Measurements from ENCODE around the gene HBEGF.

HBEGF gene

GRCh38 chr5:140361901-140362300, 15.5 kb upstream of the HBEGF start:
- Histone ChIP-seq H3K9ac (ENCODE audit: low read length) (no peak overlapping the region), H3F3A (ENCODE audit: insufficient read depth, low read length) (no peaks in the 10 kb centered on the region), H3K4me3 (ENCODE audit: low read length) (no peak overlapping the region), H2AFZ (ENCODE audit: low read length) (no peak overlapping the region), H3K4me1 (ENCODE audit: low read length) (peaks cover 10% of the 10 kb centered on the region), H3K9me3 (replicated peaks; ENCODE audit: insufficient read depth, low read length) (no peaks in the 10 kb centered on the region), H3K36me3 (replicated peaks; ENCODE audit: insufficient read depth, low read length) (no peaks in the 10 kb centered on the region), H3K4me2 (ENCODE audit: low read depth, low read length) (no peak overlapping the region), H3K27ac (ENCODE audit: low read length) (no peak overlapping the region), H4K20me1 (ENCODE audit: insufficient read depth, low read length) (no peaks in the 10 kb centered on the region), H3K79me2 (ENCODE audit: low read length) (no peaks in the 10 kb centered on the region), H3K9me2 (replicated peaks; ENCODE audit: insufficient read depth, low read length) (no peaks in the 10 kb centered on the region), H3K27me3 (replicated peaks; ENCODE audit: insufficient read depth, low read length) (no peaks in the 10 kb centered on the region)
- TF ChIP-seq CTCF (IDR thresholded peaks at IDR 0.05; ENCODE audit: low read length), result no peak
- TF ChIP-seq EZH2 (optimal IDR thresholded peaks at IDR 0.05; ENCODE audit: low read depth, low read length), result no peak
- TF ChIP-seq EZH2phosphoT487 (IDR thresholded peaks at IDR 0.05; ENCODE audit: low read length), result no peak
- DNase-seq, result no peak

- H4K20me1 ChIP-seq (ENCODE audit: insufficient read depth, low read length), result no peaks in the 10 kb centered on the region
- H2AFZ ChIP-seq (ENCODE audit: low read length), result no peak overlapping the region
- no peaks in the 10 kb centered on the region for H3F3A ChIP-seq (ENCODE audit: insufficient read depth, low read length)
- TF ChIP-seq EZH2 (optimal IDR thresholded peaks at IDR 0.05; ENCODE audit: low read depth, low read length), result no peak
- no peak for TF ChIP-seq CTCF (IDR thresholded peaks at IDR 0.05; ENCODE audit: low read length)
- no peak for TF ChIP-seq EZH2phosphoT487 (IDR thresholded peaks at IDR 0.05; ENCODE audit: low read length)
- H3K9me2 ChIP-seq (replicated peaks; ENCODE audit: insufficient read depth, low read length), result no peaks in the 10 kb centered on the region
- no peak overlapping the region for H3K4me2 ChIP-seq (ENCODE audit: low read depth, low read length)
- no peaks in the 10 kb centered on the region for H3K79me2 ChIP-seq (ENCODE audit: low read length)
- H3K4me3 ChIP-seq (ENCODE audit: low read length), result no peak overlapping the region
- no peak overlapping the region for H3K9ac ChIP-seq (ENCODE audit: low read length)
- H3K4me1 ChIP-seq (ENCODE audit: low read length), result peaks cover 13% of the 10 kb centered on the region
- no peak for DNase-seq
- H3K27me3 ChIP-seq (replicated peaks; ENCODE audit: insufficient read depth, low read length), result no peaks in the 10 kb centered on the region
- H3K27ac ChIP-seq (ENCODE audit: low read length), result no peak overlapping the region
- no peaks in the 10 kb centered on the region for H3K36me3 ChIP-seq (replicated peaks; ENCODE audit: insufficient read depth, low read length)
- no peaks in the 10 kb centered on the region for H3K9me3 ChIP-seq (replicated peaks; ENCODE audit: insufficient read depth, low read length)
These were observed 14.5 kb upstream of the HBEGF start for GRCh38 chr5:140360681-140361479.

GRCh38 chr5:140360101-140360500, 13.7 kb upstream of the HBEGF start, which contains the start of gene SLC4A9:
TSS of gene SLC4A9 (plus strand) at chr5:140360194. CDS start at chr5:140360237, 43 bp downstream.
- no peaks in the 10 kb centered on the region for H3K9me2 ChIP-seq (replicated peaks; ENCODE audit: insufficient read depth, low read length)
- no peak within 1 kb of the TSS for H3K4me2 ChIP-seq (ENCODE audit: low read depth, low read length)
- H3K36me3 ChIP-seq (replicated peaks; ENCODE audit: insufficient read depth, low read length), result no peaks in the 10 kb centered on the region
- H3K4me3 ChIP-seq (ENCODE audit: low read length), result no peak within 1 kb of the TSS
- H2AFZ ChIP-seq (ENCODE audit: low read length), result no peak within 1 kb of the TSS
- H3K79me2 ChIP-seq (ENCODE audit: low read length), result no peaks in the 10 kb centered on the region
- H3K9me3 ChIP-seq (replicated peaks; ENCODE audit: insufficient read depth, low read length), result no peaks in the 10 kb centered on the region
- no peak for DNase-seq
- H3K27ac ChIP-seq (ENCODE audit: low read length), result no peak within 1 kb of the TSS
- H3K27me3 ChIP-seq (replicated peaks; ENCODE audit: insufficient read depth, low read length), result no peaks in the 10 kb centered on the region
- H4K20me1 ChIP-seq (ENCODE audit: insufficient read depth, low read length), result no peaks in the 10 kb centered on the region
- no peak within 1 kb of the TSS for H3K9ac ChIP-seq (ENCODE audit: low read length)
- H3K4me1 ChIP-seq (ENCODE audit: low read length), result peaks cover 13% of the 10 kb centered on the region
- TF ChIP-seq EZH2phosphoT487 (IDR thresholded peaks at IDR 0.05; ENCODE audit: low read length) (no peak), EZH2 (optimal IDR thresholded peaks at IDR 0.05; ENCODE audit: low read depth, low read length) (no peak), CTCF (IDR thresholded peaks at IDR 0.05; ENCODE audit: low read length) (no peak)
- no peaks in the 10 kb centered on the region for H3F3A ChIP-seq (ENCODE audit: insufficient read depth, low read length)

Measured in MM.1S (cell line).